DMS 273 (cell line): ENCODE data around the gene ME3.

Source experiments
- DNase-seq: peaks from one replicate; lab custom pipeline; 2025; ENCODE audit not compliant: unreplicated experiment; lab: John Stamatoyannopoulos, UW

Gene ME3

DNA sequence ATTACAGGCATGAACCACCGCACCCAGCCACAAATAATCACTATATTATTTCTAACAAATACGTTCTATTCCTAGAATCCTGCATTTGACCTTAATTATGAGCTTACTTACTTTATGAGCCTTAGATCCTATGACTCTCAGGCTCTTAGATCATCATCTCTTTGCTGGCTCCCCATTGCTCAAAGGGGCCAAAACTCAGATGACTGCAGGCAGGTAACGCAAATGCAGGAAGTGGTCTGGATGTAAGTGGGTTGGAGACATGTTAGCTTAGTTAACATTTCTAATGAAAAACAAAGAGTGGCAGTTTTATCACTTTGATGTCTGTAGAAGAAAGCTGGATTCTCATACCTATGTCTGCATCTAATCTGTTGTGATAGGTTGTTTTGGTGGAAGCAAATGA lies 274.3 kb downstream of the ME3 start:
- no peak for DNase-seq

DNA sequence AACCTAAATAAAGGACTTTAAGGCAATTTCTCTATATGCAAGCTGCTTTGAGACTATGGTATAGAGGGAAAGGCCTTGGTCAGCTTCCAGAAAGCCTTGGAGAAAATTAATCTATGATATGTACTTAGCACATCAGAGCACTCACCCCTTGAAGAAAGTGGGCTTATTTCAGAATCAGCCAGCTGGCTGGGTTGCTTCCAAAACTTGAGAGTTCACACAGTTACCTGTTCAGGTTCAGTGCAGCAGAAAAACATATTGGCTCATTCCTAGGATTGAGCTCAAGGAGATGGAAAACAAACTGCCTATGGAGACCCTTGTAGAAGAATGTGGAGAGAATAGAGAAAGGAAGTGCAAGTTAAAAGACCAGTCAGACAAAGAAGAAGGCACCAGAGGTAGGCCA lies 275.1 kb downstream of the ME3 start:
- no peak for DNase-seq

DNA sequence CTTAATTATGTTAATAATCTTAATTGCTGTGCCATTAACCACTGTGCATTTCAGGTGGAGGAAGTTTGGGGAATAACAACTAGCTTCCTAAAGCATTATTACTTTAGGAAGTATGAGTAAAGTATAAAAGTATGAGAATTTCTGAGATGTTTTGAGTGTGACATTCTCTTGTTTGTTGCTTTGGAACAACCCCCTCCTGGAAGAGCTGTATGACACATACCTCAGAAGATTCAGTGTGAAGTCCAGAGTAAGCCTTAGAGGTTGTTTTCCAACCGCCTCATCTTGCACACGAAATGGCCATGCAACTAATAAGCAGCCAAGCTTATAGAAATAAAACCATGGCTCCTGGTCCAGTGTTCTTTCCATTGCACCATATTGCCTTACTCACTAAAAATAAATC lies 276.0 kb downstream of the ME3 start:
- no peak for DNase-seq

DNA sequence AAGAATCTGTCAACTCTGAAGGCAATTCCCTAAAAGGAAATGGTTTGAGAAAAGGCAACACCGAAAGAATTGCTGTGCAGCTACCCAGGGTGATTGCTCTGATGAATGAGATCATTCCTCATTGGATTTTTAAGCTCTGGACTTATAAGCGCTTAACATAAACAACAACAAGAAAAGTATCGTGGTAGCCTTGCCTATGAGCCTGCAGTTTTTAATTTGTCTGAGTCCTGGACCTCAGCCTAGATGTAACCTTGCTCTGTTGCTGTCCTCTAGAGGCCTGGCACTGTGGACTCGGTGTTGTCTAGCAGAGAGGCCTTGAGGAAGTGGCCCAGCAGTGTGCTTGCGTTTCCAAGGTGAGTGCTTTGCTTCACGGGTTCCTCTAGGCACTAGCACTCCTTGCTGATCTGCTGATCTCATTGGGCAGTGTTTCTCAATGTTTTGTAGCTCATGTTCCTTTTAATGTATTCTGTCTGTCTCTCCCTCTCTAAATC lies 277.3 kb downstream of the ME3 start:
- DNase-seq = no peak
